Large intestine (tissue), 3 donors: ENCODE results near the gene GLUD1. TPM values are rescaled to one million over a fixed set of nuclear protein-coding genes. Genes with fewer than 3 reads are reported as not detected.
"Not testable (repeated sequence)": the region's sequence is repeated elsewhere in the genome, so short reads cannot be mapped to it uniquely, and the experiment has no call there.

ENCODE experiments used
- DNase-seq, 2 donors: peaks; one replicate each; pipeline versions ENCODE4 v3.0.0 to v3.0.0-alpha.2; 2013
- H3K27ac ChIP-seq: one replicate; pipeline ENCODE4 v1.5.1; 2013; ENCODE audit warnings: low read length
- H3K27me3 ChIP-seq: 2 replicates; pipeline ENCODE4 v1.6.1; 2013; ENCODE audit warnings: low read length; ENCODE audit not compliant: control insufficient read depth, insufficient read depth
- H3K36me3 ChIP-seq: 2 replicates; pipeline ENCODE4 v1.6.1; 2013; ENCODE audit warnings: low read length; ENCODE audit not compliant: control insufficient read depth, insufficient read depth
- H3K4me1 ChIP-seq: one replicate; pipeline ENCODE4 v1.6.1; 2013; ENCODE audit warnings: low read length; ENCODE audit not compliant: control insufficient read depth, insufficient read depth
- H3K4me3 ChIP-seq: one replicate; pipeline ENCODE4 v1.5.1; 2013; ENCODE audit warnings: low read length
- H3K9me3 ChIP-seq: one replicate; pipeline ENCODE4 v1.6.1; 2013; ENCODE audit warnings: mild to moderate bottlenecking, low read depth, low read length, moderate library complexity; ENCODE audit not compliant: control insufficient read depth
- WGBS: methylation state at CpG from one replicate; pipeline ENCODE4 v1.1.5; 2013; ENCODE audit warnings: low lambda C conversion rate; ENCODE audit not compliant: insufficient coverage; 5-methylcytosine and 5-hydroxymethylcytosine counted together
- polyA plus RNA-seq: library from polyadenylated mRNA; unstranded; fragments of 120-200 nt; gene quantifications from one replicate; pipeline ENCODE4 v1.2.1, GENCODE V29; 2013

GLUD1 gene
- polyA plus RNA-seq, 1 donor = 142 TPM

- no CpG with 5 or more reads among the region's 3 CpGs for WGBS
- DNase-seq = no peak
- no peaks in the 10 kb centered on the region for H3K4me1 ChIP-seq
- H3K9me3 ChIP-seq = no peaks in the 10 kb centered on the region
- H3K27ac ChIP-seq = no peak overlapping the region
- H3K27me3 ChIP-seq = no peaks in the 10 kb centered on the region
- peaks cover 72% of the 10 kb centered on the region for H3K36me3 ChIP-seq
- no peak overlapping the region for H3K4me3 ChIP-seq
Measured at GRCh38 chr10:87053111-87053510, 41.5 kb downstream of the GLUD1 start.

GRCh38 chr10:87045434-87045938, 49.2 kb downstream of the GLUD1 start:
- peaks cover 15% of the 10 kb centered on the region for H3K36me3 ChIP-seq
- H3K27me3 ChIP-seq = no peaks in the 10 kb centered on the region
- no CpG with 5 or more reads among the region's 6 CpGs for WGBS

GRCh38 chr10:87043579-87043978, 51.1 kb downstream of the GLUD1 start:
- no CpG with 5 or more reads among the region's 7 CpGs for WGBS
- H3K36me3 ChIP-seq, H3K9me3 ChIP-seq, H3K27ac ChIP-seq, H3K4me3 ChIP-seq, H3K27me3 ChIP-seq, DNase-seq, H3K4me1 ChIP-seq: not testable (repeated sequence)

More at GRCh38 chr10:87045434-87045938, 49.2 kb downstream of the GLUD1 start:
- Histone ChIP-seq H3K4me1 (no peaks in the 10 kb centered on the region), H3K27ac (no peak overlapping the region), H3K9me3 (no peaks in the 10 kb centered on the region), H3K4me3 (no peak overlapping the region)
- DNase-seq = no peak

- Histone ChIP-seq H3K27ac (no peak overlapping the region), H3K27me3 (no peaks in the 10 kb centered on the region), H3K4me1 (no peaks in the 10 kb centered on the region), H3K36me3 (no peaks in the 10 kb centered on the region), H3K4me3 (no peak overlapping the region), H3K9me3 (no peaks in the 10 kb centered on the region)
- no CpG with 5 or more reads among the region's 2 CpGs for WGBS
- DNase-seq = no peak
Measured at GRCh38 chr10:87038786-87039185, 55.9 kb downstream of the GLUD1 start.

- Histone ChIP-seq H3K4me1 (no peaks in the 10 kb centered on the region), H3K36me3 (no peaks in the 10 kb centered on the region), H3K27ac (no peak overlapping the region), H3K4me3 (no peak overlapping the region), H3K9me3 (no peaks in the 10 kb centered on the region), H3K27me3 (no peaks in the 10 kb centered on the region)
- no peak for DNase-seq
- WGBS = no CpG with 5 or more reads among the region's 3 CpGs
Measured at GRCh38 chr10:87038286-87038717, 56.3 kb downstream of the GLUD1 start.

GRCh38 chr10:87036623-87037022, 58.0 kb downstream of the GLUD1 start:
- WGBS = no CpG with 5 or more reads among the region's 1 CpG

GRCh38 chr10:87030912-87031635, 63.6 kb downstream of the GLUD1 start:
- Histone ChIP-seq H3K27me3 (no peaks in the 10 kb centered on the region), H3K4me3 (no peak overlapping the region), H3K4me1 (no peaks in the 10 kb centered on the region), H3K36me3 (no peaks in the 10 kb centered on the region), H3K9me3 (peaks cover 6% of the 10 kb centered on the region), H3K27ac (no peak overlapping the region)
- DNase-seq = no peak
- 100% methylated on average over 1 of the region's 28 CpGs for WGBS

More at GRCh38 chr10:87036623-87037022, 58.0 kb downstream of the GLUD1 start:
- Histone ChIP-seq H3K36me3 (no peaks in the 10 kb centered on the region), H3K4me3 (no peak overlapping the region), H3K4me1 (no peaks in the 10 kb centered on the region), H3K27ac (no peak overlapping the region), H3K27me3 (no peaks in the 10 kb centered on the region), H3K9me3 (no peaks in the 10 kb centered on the region)
- no peak for DNase-seq

GRCh38 chr10:87030419-87030818, 64.2 kb downstream of the GLUD1 start:
- WGBS = no CpG with 5 or more reads among the region's 1 CpG
- not testable (repeated sequence) for DNase-seq, H3K36me3 ChIP-seq, H3K4me1 ChIP-seq, H3K27ac ChIP-seq, H3K27me3 ChIP-seq, H3K4me3 ChIP-seq, H3K9me3 ChIP-seq

GRCh38 chr10:87026747-87027508, 67.7 kb downstream of the GLUD1 start:
- not testable (repeated sequence) for H3K9me3 ChIP-seq, H3K36me3 ChIP-seq, H3K4me3 ChIP-seq, H3K27ac ChIP-seq, H3K27me3 ChIP-seq, H3K4me1 ChIP-seq, DNase-seq
- no CpG with 5 or more reads among the region's 17 CpGs for WGBS

GRCh38 chr10:87025285-87025958, 69.2 kb downstream of the GLUD1 start:
- not testable (repeated sequence) for H3K4me3 ChIP-seq, H3K27me3 ChIP-seq, DNase-seq, H3K9me3 ChIP-seq, H3K4me1 ChIP-seq, H3K27ac ChIP-seq, H3K36me3 ChIP-seq
- WGBS = no CpG with 5 or more reads among the region's 5 CpGs
